SIG-M5 (cell line): ENCODE results near the gene SRD5A3.

Source experiments
- DNase-seq: peaks from one replicate; lab custom pipeline; 2025; lab: John Stamatoyannopoulos, UW

SRD5A3 gene

DNA sequence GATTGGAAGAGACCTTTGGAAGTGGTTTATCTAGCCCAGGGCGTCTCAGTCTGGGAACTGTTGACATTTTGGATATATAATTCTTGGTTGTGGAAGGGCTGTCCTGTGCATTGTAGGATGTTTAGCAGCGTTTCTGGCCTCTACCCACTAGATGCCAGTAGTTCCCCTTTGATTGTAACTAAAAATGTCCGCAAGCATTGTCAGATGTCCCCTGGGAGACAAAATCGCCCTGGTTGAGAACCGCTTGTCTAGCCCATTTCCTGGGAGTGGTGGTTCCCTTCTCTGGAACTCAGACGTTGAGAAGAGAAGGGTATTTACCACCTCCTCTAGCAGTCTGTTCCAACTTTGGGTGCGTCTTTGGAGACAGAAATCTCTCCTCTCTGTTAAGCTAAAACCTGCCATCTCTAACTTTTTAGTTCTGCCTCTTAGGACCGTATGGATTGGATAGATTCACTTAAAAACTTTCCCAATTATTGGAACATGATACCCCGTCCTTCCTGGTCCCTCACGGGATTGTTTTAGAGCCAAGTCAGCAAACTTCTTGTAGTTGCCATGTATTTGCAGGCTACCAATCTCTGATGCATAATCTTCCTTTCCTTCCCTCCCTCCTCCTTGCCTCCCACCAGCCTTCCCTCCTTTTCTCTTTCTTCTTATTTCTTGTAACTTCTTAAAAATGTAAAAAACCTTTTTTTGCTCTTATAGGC is 63.6 kb downstream of the SRD5A3 start:
- DNase-seq, result no peak

DNA sequence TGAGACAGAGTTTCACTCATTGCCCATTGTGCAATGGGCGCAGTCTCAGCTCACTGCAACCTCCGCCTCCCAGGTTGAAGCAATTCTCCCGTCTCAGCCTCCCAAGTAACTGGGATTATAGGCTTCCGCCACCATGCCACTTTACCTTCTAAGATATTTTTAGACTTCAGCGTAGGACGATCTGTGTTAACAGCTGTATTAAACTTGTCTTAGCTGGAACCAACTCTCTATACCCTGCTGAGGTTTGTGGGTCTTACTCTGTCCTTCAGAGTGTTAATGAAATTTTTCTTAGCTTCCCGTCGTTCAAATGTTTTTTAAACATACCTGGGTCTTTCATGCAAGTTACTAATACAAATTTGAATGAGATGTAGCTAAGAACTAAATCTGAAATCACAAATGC is 64.4 kb downstream of the SRD5A3 start:
- no peak for DNase-seq

DNA sequence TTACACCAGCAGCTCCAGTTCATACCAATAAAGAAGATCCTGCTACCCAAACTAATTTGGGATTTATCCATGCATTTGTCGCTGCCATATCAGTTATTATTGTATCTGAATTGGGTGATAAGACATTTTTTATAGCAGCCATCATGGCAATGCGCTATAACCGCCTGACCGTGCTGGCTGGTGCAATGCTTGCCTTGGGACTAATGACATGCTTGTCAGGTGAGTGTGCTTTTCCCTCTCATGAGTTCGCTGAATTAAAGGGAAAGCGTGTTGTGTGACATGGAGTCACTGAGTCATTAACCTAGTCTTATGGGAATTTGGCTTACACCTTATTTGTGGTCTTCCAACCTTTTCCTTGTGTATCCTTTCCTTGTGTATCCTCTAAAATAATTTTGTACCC is 65.6 kb downstream of the SRD5A3 start:
- DNase-seq, result no peak

DNA sequence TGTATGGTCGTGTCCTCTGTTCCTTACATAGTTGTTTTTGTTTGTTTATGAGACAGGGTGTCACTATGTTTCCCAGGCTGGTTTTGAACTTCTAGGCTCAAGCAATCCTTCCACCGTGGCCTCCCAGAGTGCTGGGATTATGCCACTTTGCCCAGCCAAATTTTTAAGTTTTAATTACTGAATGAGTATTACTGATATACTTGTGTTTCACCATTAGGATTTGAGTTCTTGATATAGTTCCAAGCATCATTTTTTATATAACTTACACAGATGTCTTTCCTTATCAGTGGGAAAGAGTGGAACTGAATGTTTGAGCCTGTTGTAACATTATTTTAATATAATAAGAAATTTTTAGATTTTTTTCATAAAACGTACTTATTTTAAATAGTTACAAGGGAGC is 70.1 kb downstream of the SRD5A3 start:
- no peak for DNase-seq
